ENCODE results near the gene WDR31. TPM values are rescaled to one million over a fixed set of nuclear protein-coding genes. Genes with fewer than 3 reads are reported as not detected.
"Not testable (repeated sequence)": the region's sequence is repeated elsewhere in the genome, so short reads cannot be mapped to it uniquely, and the experiment has no call there.

The WDR31 gene
- total RNA-seq, 2 donors from 2014 or later: 4.5 to 8.4 TPM

DNA sequence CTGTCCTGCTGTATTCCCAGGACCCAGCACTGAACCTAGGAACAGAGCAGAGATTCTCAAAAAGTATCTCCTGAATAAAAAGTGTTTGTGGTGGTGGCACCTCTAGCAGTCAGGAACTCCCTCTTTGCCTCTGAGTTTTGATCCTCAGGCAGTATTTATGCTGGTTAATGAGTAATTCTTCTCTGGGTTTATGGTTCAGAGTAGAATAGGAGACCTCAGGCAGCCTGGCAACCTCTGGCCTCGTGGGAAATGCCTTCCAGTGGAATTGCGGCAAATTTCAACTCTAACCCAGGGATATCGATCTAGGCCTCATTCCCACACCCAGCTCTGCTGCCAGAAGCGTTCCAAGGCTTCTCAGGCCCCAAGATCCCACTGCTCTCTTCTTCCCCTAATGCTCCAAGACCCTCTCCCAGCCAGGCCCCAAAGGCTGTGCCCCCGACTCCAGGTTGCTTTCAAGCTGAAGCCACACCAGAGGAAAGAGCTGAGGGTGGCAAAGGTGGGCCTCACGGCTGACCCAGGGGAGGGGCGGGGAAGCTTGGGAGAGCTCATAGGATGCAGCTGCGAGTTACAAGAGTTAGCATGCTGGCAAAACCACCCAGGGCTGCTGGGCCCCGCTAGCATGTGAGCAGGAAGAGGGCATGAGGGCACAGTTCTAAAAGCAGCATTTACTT lies 47.6 kb upstream of the WDR31 start:
- DNase-seq: no peak
- H3K9me3 Mint-ChIP-seq: no peaks in the 10 kb centered on the region
- no peak overlapping the region for H3K4me3 Mint-ChIP-seq

GRCh38 chr9:113386571-113387393 lies 46.7 kb upstream of the WDR31 start:
- no peaks in the 10 kb centered on the region for H3K27me3 Mint-ChIP-seq (ENCODE audit: insufficient read depth)
- TF ChIP-seq, protein P1, sequence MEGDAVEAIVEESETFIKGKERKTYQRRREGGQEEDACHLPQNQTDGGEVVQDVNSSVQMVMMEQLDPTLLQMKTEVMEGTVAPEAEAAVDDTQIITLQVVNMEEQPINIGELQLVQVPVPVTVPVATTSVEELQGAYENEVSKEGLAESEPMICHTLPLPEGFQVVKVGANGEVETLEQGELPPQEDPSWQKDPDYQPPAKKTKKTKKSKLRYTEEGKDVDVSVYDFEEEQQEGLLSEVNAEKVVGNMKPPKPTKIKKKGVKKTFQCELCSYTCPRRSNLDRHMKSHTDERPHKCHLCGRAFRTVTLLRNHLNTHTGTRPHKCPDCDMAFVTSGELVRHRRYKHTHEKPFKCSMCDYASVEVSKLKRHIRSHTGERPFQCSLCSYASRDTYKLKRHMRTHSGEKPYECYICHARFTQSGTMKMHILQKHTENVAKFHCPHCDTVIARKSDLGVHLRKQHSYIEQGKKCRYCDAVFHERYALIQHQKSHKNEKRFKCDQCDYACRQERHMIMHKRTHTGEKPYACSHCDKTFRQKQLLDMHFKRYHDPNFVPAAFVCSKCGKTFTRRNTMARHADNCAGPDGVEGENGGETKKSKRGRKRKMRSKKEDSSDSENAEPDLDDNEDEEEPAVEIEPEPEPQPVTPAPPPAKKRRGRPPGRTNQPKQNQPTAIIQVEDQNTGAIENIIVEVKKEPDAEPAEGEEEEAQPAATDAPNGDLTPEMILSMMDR (conservative IDR thresholded peaks at IDR 0.05): no peak
- H3K9ac ChIP-seq (ENCODE audit: extremely low read depth, low read length, poor library complexity, severe bottlenecking): no peak overlapping the region
- no peaks in the 10 kb centered on the region for H3K4me1 ChIP-seq (ENCODE audit: control insufficient read depth, insufficient read depth, low read length)
- H3K27ac Mint-ChIP-seq: no peak overlapping the region
- DNase-seq: no peak
- no peak overlapping the region for H3K4me3 ChIP-seq (ENCODE audit: low read length)
- H3K9me3 Mint-ChIP-seq: no peaks in the 10 kb centered on the region
- H3K4me3 Mint-ChIP-seq: no peak overlapping the region
- H3K36me3 ChIP-seq (ENCODE audit: control insufficient read depth, insufficient read depth, low read length): peaks cover 54% of the 10 kb centered on the region
- H3K9me3 ChIP-seq (ENCODE audit: control insufficient read depth, low read length): no peaks in the 10 kb centered on the region
- H3K27ac ChIP-seq (ENCODE audit: low read depth, low read length): no peak overlapping the region
- H3K4me1 Mint-ChIP-seq: no peaks in the 10 kb centered on the region
- no peaks in the 10 kb centered on the region for H3K27me3 ChIP-seq (ENCODE audit: control insufficient read depth, insufficient read depth, low read length, poor library complexity, severe bottlenecking)
- WGBS, 2 experiments (ENCODE audit: insufficient coverage in 1 of 2, insufficient read length in 1 of 2): 95 to 96% methylated on average over 4 of the region's 4 CpGs
- peaks cover 43% of the 10 kb centered on the region for H3K36me3 Mint-ChIP-seq (ENCODE audit: low read depth)

More for the DNA sequence above, 47.6 kb upstream of the WDR31 start:
- no peaks in the 10 kb centered on the region for H3K27me3 ChIP-seq (ENCODE audit: control insufficient read depth, insufficient read depth, low read length, poor library complexity, severe bottlenecking)
- WGBS, 2 experiments (ENCODE audit: insufficient coverage in 1 of 2, insufficient read length in 1 of 2): 89 to 94% methylated on average over 8 to 9 of the region's 9 CpGs
- H3K4me3 ChIP-seq (ENCODE audit: low read length): no peak overlapping the region
- Mint-ChIP-seq H3K4me1 (no peaks in the 10 kb centered on the region), H3K27me3 (ENCODE audit: insufficient read depth) (no peaks in the 10 kb centered on the region), H3K27ac (no peak overlapping the region), H3K36me3 (ENCODE audit: low read depth) (peaks cover 50% of the 10 kb centered on the region)
- H3K4me1 ChIP-seq (ENCODE audit: control insufficient read depth, insufficient read depth, low read length): no peaks in the 10 kb centered on the region
- TF ChIP-seq, protein P1 (conservative IDR thresholded peaks at IDR 0.05): no peak
- peaks cover 63% of the 10 kb centered on the region for H3K36me3 ChIP-seq (ENCODE audit: control insufficient read depth, insufficient read depth, low read length)
- no peak overlapping the region for H3K27ac ChIP-seq (ENCODE audit: low read depth, low read length)
- H3K9me3 ChIP-seq (ENCODE audit: control insufficient read depth, low read length): no peaks in the 10 kb centered on the region
- no peak overlapping the region for H3K9ac ChIP-seq (ENCODE audit: extremely low read depth, low read length, poor library complexity, severe bottlenecking)

GRCh38 chr9:113381909-113382411 lies 41.9 kb upstream of the WDR31 start:
- H3K4me1 ChIP-seq (ENCODE audit: control insufficient read depth, insufficient read depth, low read length): peaks cover 6% of the 10 kb centered on the region
- Mint-ChIP-seq H3K27ac (no peak overlapping the region), H3K9me3 (no peaks in the 10 kb centered on the region), H3K36me3 (ENCODE audit: low read depth) (peaks cover 7% of the 10 kb centered on the region), H3K4me1 (peaks cover 22% of the 10 kb centered on the region), H3K27me3 (ENCODE audit: insufficient read depth) (no peaks in the 10 kb centered on the region), H3K4me3 (no peak overlapping the region)
- H3K27me3 ChIP-seq (ENCODE audit: control insufficient read depth, insufficient read depth, low read length, poor library complexity, severe bottlenecking): no peaks in the 10 kb centered on the region
- H3K9me3 ChIP-seq (ENCODE audit: control insufficient read depth, low read length): no peaks in the 10 kb centered on the region
- H3K27ac ChIP-seq (ENCODE audit: low read depth, low read length): no peak overlapping the region
- H3K9ac ChIP-seq (ENCODE audit: extremely low read depth, low read length, poor library complexity, severe bottlenecking): no peak overlapping the region
- H3K36me3 ChIP-seq (ENCODE audit: control insufficient read depth, insufficient read depth, low read length): peaks cover 8% of the 10 kb centered on the region
- no peak for DNase-seq
- WGBS, 2 experiments (ENCODE audit: insufficient coverage in 1 of 2, insufficient read length in 1 of 2): 92 to 95% methylated on average over 8 of the region's 8 CpGs
- TF ChIP-seq, protein P1 (conservative IDR thresholded peaks at IDR 0.05): no peak
- no peak overlapping the region for H3K4me3 ChIP-seq (ENCODE audit: low read length)

DNA sequence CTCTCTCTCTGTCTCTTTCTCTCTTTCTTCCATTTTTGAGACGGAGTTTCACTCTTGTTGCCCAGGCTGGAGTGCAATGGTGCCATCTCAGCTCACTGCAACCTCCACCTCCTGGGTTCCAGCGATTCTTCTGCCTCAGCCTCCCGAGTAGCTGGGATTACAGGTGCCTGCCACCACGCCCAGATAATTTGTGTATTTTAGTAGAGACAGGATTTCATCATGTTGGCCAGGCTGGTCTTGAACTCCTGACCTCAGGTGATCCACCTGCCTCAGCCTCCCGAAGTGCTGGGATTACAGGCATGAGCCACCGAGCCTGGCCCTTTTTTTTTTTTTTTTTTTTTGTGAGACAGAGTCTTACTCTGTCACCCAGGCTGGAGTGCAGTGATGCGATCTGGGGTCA lies 41.4 kb upstream of the WDR31 start:
- H3K4me3 ChIP-seq (ENCODE audit: low read length); DNase-seq: not testable (repeated sequence)
- peaks cover 22% of the 10 kb centered on the region for H3K4me1 Mint-ChIP-seq

More for the DNA sequence above, 41.4 kb upstream of the WDR31 start:
- H3K4me1 ChIP-seq (ENCODE audit: control insufficient read depth, insufficient read depth, low read length); H3K36me3 ChIP-seq (ENCODE audit: control insufficient read depth, insufficient read depth, low read length); H3K27me3 ChIP-seq (ENCODE audit: control insufficient read depth, insufficient read depth, low read length, poor library complexity, severe bottlenecking); H3K9me3 ChIP-seq (ENCODE audit: control insufficient read depth, low read length); H3K27ac ChIP-seq (ENCODE audit: low read depth, low read length); H3K9me3 Mint-ChIP-seq; H3K4me3 Mint-ChIP-seq; H3K27me3 Mint-ChIP-seq (ENCODE audit: insufficient read depth); H3K36me3 Mint-ChIP-seq (ENCODE audit: low read depth); H3K27ac Mint-ChIP-seq; H3K9ac ChIP-seq (ENCODE audit: extremely low read depth, low read length, poor library complexity, severe bottlenecking): not testable (repeated sequence)
- 77 to 94% methylated on average over 2 to 7 of the region's 7 CpGs for WGBS, 2 experiments (ENCODE audit: insufficient coverage in 1 of 2, insufficient read length in 1 of 2)

All from endodermal cell (in vitro differentiated cells).